GM18867 (cell line): ENCODE measurements around the gene VCX3B.
"Not testable (repeated sequence)": the region's sequence is repeated elsewhere in the genome, so short reads cannot be mapped to it uniquely, and the experiment has no call there.

Source experiments
- ATAC-seq: cut with Tn5 transposase; IDR thresholded peaks from one replicate; pipeline ENCODE4 v1.9.1; 2021; ENCODE audit warnings: mild to moderate bottlenecking, moderate library complexity; ENCODE audit not compliant: unreplicated experiment

VCX3B gene

DNA sequence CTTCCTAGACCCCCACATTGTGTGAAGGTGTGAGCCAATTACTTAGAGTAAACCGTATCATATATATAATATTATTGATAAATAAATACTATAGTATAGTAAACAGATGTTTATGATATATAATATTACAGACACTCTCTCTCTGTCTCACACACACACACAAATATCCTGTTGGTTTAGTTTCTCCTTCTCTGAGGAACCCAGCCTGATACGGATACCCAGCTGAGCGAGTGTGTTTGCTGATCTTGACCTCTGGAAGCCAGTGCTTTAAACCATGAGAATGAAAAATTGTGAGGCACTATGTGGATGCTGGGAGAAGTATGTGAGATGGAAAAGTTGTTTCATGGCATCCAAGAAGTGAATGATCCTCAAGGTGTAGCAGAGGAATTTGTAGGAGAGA lies at the start of gene VCX3B:
TSS of gene VCX3B (plus strand) at position 301 of the 400 bp plus-strand sequence. CDS start 621 bp downstream, outside the sequence.
- ATAC-seq = not testable (repeated sequence)

DNA sequence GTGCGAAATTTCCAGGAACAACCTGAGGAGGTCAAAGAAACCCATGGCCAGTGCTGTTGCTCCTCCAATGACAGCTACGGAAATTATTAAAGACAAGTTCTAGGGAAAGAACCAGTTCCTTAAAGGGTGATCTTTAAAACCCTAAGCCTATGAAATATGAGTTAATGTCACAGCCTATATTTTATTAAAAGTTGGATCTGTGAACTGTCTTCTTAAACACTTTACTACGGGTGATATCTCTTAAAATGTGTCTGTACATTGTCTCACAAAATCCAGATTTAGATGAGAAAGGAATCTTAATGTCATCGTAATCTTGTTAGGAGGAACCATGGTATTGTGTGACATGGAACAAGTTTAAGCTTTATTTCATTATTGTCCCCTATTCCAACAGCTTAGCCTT lies 46.3 kb upstream of the VCX3B start:
- no peak for ATAC-seq

DNA sequence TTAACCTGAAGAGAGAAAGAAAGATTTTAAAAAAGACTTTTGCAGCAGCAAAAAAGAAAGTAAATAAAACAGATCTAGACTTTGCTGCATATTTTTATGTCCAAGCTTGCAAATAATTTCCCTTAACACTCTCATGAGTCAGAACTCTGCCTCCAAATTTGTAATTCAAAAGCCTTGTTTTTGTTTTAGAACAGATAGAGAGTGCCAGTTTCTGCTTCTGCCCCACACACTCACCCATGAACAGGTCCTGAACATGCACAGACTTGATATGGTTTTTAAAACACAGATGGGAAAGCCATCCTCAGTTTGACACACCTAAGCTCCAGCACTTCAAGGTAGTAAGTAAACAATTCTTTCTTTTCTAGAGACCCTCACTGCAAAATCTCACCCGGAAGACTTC lies 39.7 kb upstream of the VCX3B start:
- no peak for ATAC-seq

DNA sequence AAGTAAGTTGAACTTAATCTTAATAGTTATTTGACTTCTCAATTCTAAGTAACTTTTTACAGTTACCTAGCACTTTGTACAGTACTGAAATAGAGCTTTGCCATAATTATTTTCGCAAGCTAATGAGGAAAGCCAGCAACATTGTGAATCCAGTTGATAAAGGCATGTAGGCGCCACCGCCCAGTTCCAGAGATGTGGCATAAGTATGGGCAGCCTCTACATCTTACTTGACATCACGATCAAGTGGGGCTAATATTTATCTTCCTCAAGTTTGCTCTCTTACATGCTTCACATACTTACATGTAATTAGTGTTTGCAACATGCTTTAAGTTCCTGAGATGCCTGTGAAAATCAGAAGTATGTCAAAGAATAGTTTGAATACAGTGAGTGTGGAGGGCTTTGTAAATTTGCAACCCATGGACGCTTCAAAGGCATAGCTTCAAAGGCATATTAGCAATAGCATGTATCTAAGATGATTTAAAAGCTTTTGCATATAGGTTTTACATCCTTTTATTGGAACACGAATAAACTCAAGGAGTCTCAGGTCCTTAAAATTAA lies 34.9 kb upstream of the VCX3B start:
- ATAC-seq = no peak

DNA sequence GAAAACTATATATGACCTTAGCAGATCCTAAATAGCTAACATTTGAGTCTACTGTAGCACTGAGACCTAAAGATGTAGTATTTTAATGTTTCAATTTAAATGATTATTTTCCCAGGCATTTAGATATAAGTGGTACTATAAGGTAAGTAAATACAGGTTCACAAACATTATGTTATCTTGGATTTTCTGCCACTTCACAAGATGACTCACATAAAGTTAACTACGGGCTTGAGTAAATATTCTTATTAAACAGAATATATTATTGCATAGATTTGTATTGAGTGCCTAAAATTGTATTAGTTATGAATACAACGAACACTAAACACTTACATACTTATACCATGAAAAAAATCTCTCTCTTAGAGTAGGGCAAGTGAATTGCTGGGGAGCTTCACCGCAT lies 34.2 kb upstream of the VCX3B start:
- no peak for ATAC-seq

DNA sequence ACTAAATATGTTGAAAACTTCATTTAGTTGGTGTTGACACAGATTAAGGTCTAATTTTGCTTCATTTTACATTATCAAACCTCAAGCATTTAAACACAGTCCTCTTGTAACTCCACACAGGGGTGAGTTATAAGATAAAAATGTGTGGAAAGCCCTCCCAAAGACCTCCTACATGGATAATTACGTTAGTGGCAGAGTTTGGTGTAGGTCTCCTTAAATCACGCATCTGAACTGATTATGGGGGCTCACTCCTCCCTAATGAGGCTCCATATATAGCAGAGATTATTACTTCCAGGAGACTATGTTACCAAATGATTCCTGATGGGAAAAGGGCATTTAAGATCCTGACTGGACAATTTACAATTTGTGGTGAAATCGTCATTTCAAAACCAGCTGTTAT lies 32.2 kb upstream of the VCX3B start:
- no peak for ATAC-seq

DNA sequence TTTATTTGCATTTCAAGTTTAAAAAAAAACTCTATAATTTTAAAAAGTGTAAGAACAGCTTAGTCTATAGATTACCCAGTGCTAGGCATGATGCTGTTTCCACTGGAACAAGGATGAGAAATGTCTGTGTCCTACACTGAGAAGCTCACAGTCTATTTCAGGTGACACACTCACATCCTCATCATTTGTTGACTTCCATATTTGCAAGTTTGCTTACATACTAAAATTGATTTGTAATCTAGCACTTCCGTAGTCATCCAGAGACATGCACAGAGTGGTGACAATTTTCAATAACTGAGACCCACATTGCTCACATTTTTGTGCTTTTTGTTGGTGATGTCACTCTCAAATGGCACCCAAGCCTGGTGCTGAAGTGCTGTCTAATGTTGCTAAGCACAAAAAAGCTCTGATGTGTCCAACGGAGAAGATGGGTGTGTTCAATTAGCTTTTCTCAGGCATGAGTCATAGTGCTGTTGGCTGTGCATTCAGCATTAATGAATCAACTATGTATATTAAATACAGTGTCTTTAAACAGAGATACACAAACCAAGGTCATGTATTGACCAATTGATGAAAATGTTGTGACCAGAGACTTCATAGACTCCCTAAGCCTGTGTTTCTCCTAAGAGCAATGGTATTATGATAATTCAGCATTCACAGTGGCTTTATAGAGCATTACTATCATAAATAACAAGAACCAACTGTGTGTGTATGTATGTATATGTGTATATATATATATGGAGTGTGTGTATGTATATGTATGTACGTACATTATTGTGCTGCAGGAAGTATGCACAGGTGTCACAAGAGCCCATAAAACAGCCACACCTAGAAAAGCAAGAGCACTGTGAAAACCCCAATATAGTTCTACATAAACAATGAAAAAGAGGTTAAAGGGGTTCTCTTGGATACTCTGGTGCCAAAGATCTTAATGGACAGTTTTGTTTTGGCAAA lies 31.2 kb upstream of the VCX3B start:
- ATAC-seq = no peak

DNA sequence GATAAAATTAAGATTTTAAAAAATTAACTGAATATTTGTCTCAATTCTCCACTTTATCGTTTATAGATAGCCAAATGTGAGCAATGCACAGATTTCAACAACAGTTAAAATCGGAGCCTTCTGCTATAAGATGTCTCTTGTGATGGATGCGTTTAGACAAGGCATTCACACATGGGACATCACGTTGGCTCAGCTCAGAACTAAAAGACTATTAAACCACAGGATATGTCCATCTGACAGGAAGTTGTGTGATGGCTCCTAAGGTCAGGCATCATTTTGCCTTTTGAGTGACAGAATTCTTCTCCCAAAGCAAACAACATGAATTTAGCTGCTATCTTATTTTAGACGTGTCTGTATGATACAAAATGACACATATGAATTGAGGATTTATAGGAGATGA lies 17.3 kb upstream of the VCX3B start:
- no peak for ATAC-seq

DNA sequence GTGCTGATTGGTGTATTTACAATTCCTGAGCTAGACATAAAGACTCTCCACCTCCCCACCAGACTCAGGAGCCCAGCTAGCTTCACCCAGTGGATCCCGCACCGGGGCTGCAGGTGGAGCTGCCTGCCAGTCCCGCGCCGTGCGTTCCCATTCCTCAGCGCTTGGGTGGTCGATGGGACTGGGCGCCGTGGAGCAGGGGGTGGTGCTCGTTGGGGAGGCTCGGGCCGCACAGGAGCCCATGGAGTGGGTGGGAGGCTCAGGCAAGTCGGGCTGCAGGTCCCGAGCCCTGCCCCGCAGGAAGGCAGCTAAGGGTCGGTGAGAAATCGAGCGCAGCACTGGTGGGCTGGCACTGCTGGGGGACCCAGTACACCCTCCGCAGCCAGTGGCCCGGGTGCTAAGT lies 12.3 kb upstream of the VCX3B start:
- not testable (repeated sequence) for ATAC-seq

DNA sequence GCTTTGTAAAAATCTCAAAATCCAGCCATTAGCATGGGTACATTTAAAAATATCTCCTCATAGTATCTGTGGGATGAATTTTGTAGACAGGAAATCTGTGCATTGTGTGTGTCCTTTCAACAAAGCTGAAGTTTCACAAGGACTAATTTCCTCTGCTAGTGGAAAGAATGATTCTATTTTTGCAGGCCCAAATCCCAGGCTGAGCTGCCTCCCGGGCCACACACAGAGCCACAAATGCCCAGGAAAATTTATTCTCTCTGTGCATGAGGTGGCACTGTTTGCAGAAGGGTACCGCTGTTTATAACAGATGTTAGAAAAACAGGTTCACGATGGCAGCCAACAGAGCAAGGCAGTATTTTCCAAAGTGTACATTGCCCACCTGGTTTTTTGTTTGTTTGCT lies 11.0 kb upstream of the VCX3B start:
- no peak for ATAC-seq

DNA sequence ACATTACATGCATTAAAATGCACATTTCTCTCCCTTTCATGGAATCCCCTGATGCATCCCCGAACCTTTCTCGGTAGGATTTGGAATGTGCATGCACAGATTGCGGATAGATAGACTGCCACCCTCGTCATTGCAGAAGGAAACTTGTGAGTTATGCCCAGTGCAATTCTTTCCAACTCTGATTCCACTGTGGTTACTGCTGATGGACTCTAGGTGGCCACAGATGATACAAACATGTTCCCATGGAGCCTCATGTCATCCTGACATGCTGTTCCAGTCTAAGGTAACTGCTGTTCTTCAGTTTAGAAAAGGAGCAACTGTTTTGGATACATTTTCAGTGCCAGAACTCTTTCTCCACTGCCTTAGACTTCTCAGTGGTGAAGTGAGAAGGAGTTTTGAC lies 9.1 kb upstream of the VCX3B start:
- ATAC-seq = no peak

DNA sequence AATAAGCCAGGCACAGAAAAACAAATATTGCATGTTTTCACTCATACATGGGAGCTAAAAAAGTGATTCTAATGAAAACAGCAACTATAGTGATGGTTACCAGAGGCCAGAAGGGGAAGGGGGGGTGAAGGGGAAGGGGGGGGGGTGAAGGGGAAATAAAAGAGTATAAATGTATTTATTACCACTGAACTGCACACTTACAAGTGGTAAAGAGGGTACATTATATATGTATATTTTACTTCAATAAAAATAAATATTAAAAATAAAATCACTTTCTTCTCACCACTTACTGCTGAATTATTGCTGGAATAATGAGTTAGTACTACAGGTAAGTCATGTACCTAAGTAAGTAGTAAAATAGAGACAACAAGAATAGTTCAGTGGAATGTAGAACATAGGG lies 2.1 kb upstream of the VCX3B start:
- no peak for ATAC-seq

DNA sequence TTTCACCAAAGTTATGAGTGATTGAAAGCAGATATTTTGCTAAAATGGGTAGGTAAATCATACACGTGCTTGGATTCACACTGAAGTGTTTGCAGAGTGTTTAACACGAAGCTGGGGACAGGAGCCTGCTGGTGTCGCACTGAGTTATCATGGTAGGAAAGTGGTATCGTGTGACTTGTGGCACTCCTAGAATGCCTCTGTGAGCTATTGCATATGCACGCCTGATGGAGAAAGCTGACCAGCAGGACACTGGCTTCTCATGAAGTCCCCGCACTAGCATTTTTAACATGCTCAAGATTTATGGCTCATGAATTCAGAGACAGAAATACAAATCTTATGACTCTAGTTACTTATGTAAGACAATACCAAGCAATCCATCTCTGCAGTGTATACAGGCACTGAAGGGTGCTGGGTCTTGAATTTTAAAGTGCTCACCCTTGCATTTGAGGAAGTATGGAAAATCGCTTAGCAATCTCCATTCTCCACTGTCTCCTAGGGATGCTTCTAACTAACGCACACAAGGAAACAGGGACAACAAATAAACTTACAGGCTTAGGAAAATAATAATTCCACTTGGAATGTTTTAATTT lies 19.8 kb downstream of the VCX3B start:
- no peak for ATAC-seq

DNA sequence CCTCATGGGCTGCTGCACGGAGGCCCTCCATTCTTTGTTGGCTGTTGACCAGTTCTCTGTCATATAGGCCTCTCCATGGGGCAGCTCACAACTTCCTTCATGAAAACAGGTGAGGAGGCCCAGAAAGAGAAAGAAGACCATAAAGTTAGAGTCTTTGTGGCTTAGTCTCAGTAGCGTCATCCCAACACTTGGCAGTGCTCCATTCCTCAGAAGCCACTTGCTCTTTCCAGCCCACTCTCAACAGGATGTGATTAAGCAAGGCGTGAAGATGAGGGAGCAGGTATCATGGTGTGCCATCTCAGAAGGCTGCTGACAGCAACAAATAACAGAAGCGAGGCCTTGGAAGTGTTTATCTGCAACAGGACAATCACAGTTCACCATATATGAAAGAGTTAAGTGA lies 30.4 kb downstream of the VCX3B start:
- ATAC-seq = not testable (repeated sequence)

DNA sequence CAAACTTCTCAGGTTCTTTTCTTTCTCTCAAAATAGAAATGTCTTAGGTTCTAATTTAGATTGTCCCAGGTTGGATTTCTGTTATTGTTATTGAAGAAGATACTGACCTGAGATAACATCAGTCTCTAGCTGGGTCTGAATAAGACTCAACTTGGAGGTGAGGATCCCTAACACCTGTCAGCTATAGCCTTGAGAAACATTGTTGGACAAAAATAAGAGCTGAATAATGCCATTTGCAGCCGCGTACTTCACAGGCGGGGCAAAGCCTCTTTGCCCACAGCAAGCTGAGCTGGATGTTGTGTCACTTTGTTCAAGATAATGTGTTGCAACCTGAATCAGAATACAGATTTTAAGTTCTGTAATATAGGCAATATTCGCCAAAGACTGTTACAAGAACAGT lies 35.6 kb downstream of the VCX3B start:
- no peak for ATAC-seq

DNA sequence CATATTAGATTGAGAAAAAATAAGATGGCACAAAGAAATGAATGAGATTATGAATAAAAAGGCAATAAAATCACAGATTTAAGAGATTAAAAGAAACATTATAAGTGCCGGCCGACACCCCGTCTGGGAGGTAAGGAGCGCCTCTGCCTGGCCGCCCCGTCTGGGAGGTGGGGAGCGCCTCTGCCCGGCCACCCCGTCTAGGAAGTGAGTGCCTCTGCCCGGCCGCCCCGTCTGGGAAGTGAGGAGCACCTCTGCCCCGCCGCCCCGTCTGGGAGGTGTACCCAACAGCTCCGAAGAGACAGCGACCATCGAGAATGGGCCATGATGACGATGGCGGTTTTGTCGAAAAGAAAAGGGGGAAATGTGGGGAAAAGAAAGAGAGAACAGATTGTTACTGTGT lies 37.5 kb downstream of the VCX3B start:
- ATAC-seq = not testable (repeated sequence)

DNA sequence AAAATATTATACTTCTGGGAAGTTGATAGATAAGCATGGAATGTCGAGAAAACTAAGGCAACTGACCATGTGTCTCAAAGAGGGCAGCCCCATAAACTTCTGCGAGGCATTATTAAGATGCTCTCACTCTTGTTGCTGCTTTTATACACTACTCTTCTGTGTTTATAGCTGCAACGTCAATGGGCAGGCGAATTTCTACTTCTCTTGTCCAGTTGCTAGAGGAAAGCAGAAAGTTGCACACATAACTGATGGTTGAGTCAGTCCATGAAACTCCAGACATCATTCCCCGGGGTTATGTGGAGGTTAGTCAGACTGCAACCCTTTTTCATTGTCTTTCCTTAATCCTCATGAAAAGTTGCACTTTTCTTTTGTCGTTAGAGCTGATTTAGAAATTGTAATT lies 39.8 kb downstream of the VCX3B start:
- no peak for ATAC-seq
